Spleen (tissue), 11 donors: ENCODE measurements around the gene ENC1. TPM values are rescaled to one million over a fixed set of nuclear protein-coding genes. Genes with fewer than 3 reads are reported as not detected.

ENCODE experiments used
- DNase-seq: peaks from one replicate; pipeline ENCODE4 v3.0.0-alpha.2; 2020
- H3K27ac ChIP-seq, 8 donors: fragments of 200-600 bp; sonication (generic) in 7 of 8; 1 replicate in 4 of 8; 2 replicates in 4 of 8; pipeline versions ENCODE4 v1.5.0 to v1.8.0; 2016 to 2021; ENCODE audit warnings: inconsistent platforms in 4 of 8, mild to moderate bottlenecking in 4 of 8, moderate library complexity in 1 of 8
- H3K27me3 ChIP-seq, 7 donors: fragments of 200-600 bp; sonication (generic) in 6 of 7; replicated peaks in 1 of 7; 1 replicate in 4 of 7; 2 replicates in 3 of 7; pipeline versions ENCODE4 v1.5.0 to v1.8.0; 2016 to 2021; ENCODE audit warnings: inconsistent platforms in 3 of 7, mild to moderate bottlenecking in 1 of 7
- H3K36me3 ChIP-seq, 6 donors: fragments of 200-600 bp; sonication (generic) in 5 of 6; 1 replicate in 4 of 6; 2 replicates in 2 of 6; pipeline versions ENCODE4 v1.5.0 to v1.8.0; 2016 to 2021; ENCODE audit warnings: inconsistent platforms in 2 of 6
- H3K4me1 ChIP-seq, 6 donors: fragments of 200-600 bp; sonication (generic) in 5 of 6; 1 replicate in 3 of 6; 2 replicates in 3 of 6; pipeline versions ENCODE4 v1.5.0 to v1.8.0; 2016 to 2021; ENCODE audit warnings: inconsistent platforms in 3 of 6
- H3K4me3 ChIP-seq, 8 donors: fragments of 200-600 bp; sonication (generic) in 7 of 8; 1 replicate in 4 of 8; 2 replicates in 4 of 8; pipeline versions ENCODE4 v1.5.0 to v1.8.0; 2016 to 2021; ENCODE audit warnings: inconsistent platforms in 4 of 8, mild to moderate bottlenecking in 4 of 8, moderate library complexity in 2 of 8
- H3K9me3 ChIP-seq, 8 donors: fragments of 200-600 bp; sonication (generic) in 7 of 8; 1 replicate in 4 of 8; 2 replicates in 4 of 8; pipeline versions ENCODE4 v1.5.0 to v1.8.0; 2016 to 2021; ENCODE audit warnings: inconsistent platforms in 4 of 8
- POLR2A ChIP-seq, 3 donors: fragments of 450-650 bp; IDR thresholded peaks; one replicate each; pipeline ENCODE4 v1.5.1; 2017; ENCODE audit warnings: antibody characterized with exemption in 3 of 3, mild to moderate bottlenecking in 1 of 3
- POLR2AphosphoS5 ChIP-seq, 3 donors: sonication (generic); formaldehyde crosslinking; IDR thresholded peaks; one replicate each; pipeline ENCODE4 v1.5.1; 2017; ENCODE audit warnings: antibody characterized with exemption in 3 of 3
- WGBS, 5 donors: extraction: QIAGEN DNeasy Blood & Tissue Kit in 3 of 5; methylation state at CpG; one replicate each; pipeline versions ENCODE4 v1.1.5 to v1.1.7; 2013 to 2018; 5-methylcytosine and 5-hydroxymethylcytosine counted together
- intact Hi-C: fragments of 100-400 bp; cut with DNase I; formaldehyde crosslinking; loops from one replicate; pipeline ENCODE4 v1.15.0; 2023; ENCODE audit warnings: low total_unique reads
- polyA plus RNA-seq, 3 donors: library from polyadenylated mRNA; stranded (reverse); fragments of 200-250 nt; gene quantifications; one replicate each; pipeline ENCODE4 v1.2.1, GENCODE V29; 2013
- total RNA-seq, 7 donors: library from RNA; depleted of rRNA in 3 of 7; stranded (reverse); fragments of >200 nt in 3 of 7; fragmentation: NEBNext Ultra II Directional in 4 of 7; extraction: Animal tissue kit (Norgen Biotek cat#: 25700) in 4 of 7; gene quantifications; one replicate each; pipeline versions ENCODE4 v1.1.0 to v1.2.1, GENCODE V29; 2016 to 2021
- TF ChIP-seq, protein P1 (sequence below), 11 experiments: fragments of 200-600 bp in 7 of 11; fragments of 450-650 bp in 4 of 11; sonication (generic) in 4 of 11; IDR thresholded peaks in 8 of 11; conservative IDR thresholded peaks in 3 of 11; 1 replicate in 7 of 11; 2 replicates in 4 of 11; pipeline versions ENCODE4 v1.4.0 to v1.8.0; 2016 to 2021; ENCODE audit warnings: antibody characterized with exemption in 11 of 11, inconsistent platforms in 4 of 11, mild to moderate bottlenecking in 1 of 11
- donor health status: healthy with polysubstance abuse.
- donor health status: DM: no; HTN: no; CAD: no; lungs with moderate emphysema.
- donor health status: DM: no; HTN: no; CAD: no.
- donor health status: Bipolar disorder and iron deficiency.
- donor health status: healthy.
- donor health status: DM: no; HTN: no; CAD: no.
- donor health status: DM: yes; HTN: yes; CAD: no.

ENC1 gene
- total and polyA plus RNA-seq, 10 donors, result 3.8 to 19.5 (median 11.2) TPM

GRCh38 chr5:74633695-74634094 is 6.8 kb downstream of the ENC1 start:
- Histone ChIP-seq H3K4me3 (no peak overlapping the region), H3K27ac (no peak overlapping the region), H3K4me1 (peaks cover 33 to 77% (median 46%) of the 10 kb centered on the region in 6 donors), H3K27me3 (no peaks in the 10 kb centered on the region), H3K9me3 (no peaks in the 10 kb centered on the region), H3K36me3 (peaks cover 0 to 62% (median 8%) of the 10 kb centered on the region in 6 donors)
- intact Hi-C loops, result loop anchor here (10.0 kb wide), 1 partner anchor 59 kb away; no protein-coding TSS in a partner anchor
- no peak for DNase-seq
- TF ChIP-seq, protein P1, sequence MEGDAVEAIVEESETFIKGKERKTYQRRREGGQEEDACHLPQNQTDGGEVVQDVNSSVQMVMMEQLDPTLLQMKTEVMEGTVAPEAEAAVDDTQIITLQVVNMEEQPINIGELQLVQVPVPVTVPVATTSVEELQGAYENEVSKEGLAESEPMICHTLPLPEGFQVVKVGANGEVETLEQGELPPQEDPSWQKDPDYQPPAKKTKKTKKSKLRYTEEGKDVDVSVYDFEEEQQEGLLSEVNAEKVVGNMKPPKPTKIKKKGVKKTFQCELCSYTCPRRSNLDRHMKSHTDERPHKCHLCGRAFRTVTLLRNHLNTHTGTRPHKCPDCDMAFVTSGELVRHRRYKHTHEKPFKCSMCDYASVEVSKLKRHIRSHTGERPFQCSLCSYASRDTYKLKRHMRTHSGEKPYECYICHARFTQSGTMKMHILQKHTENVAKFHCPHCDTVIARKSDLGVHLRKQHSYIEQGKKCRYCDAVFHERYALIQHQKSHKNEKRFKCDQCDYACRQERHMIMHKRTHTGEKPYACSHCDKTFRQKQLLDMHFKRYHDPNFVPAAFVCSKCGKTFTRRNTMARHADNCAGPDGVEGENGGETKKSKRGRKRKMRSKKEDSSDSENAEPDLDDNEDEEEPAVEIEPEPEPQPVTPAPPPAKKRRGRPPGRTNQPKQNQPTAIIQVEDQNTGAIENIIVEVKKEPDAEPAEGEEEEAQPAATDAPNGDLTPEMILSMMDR (IDR thresholded peaks at IDR 0.05 in 8 of 11, conservative IDR thresholded peaks at IDR 0.05 in 3 of 11), result no peak
- TF ChIP-seq POLR2A (IDR thresholded peaks at IDR 0.05) (no peak), POLR2AphosphoS5 (IDR thresholded peaks at IDR 0.05) (no peak)
- 79 to 91% (median 84%) methylated on average over 9 of the region's 9 CpGs for WGBS, 5 donors

GRCh38 chr5:74632947-74633356 is 7.6 kb downstream of the ENC1 start:
- 83 to 90% (median 87%) methylated on average over 4 of the region's 4 CpGs for WGBS, 5 donors
- Histone ChIP-seq H3K9me3 (no peaks in the 10 kb centered on the region), H3K27ac (peak overlapping the region in 6 of 8 donors; percentile 62 to 88 (median 76)), H3K36me3 (peaks cover 0 to 69% (median 10%) of the 10 kb centered on the region in 6 donors), H3K4me1 (peaks cover 25 to 69% (median 39%) of the 10 kb centered on the region in 6 donors), H3K4me3 (no peak overlapping the region), H3K27me3 (no peaks in the 10 kb centered on the region)
- TF ChIP-seq, protein P1 (IDR thresholded peaks at IDR 0.05 in 8 of 11, conservative IDR thresholded peaks at IDR 0.05 in 3 of 11), result no peak
- TF ChIP-seq POLR2AphosphoS5 (IDR thresholded peaks at IDR 0.05) (no peak), POLR2A (IDR thresholded peaks at IDR 0.05) (no peak)
- DNase-seq, result no peak
- intact Hi-C loops, result loop anchor here (10.0 kb wide), 1 partner anchor 58 kb away; no protein-coding TSS in a partner anchor

DNA sequence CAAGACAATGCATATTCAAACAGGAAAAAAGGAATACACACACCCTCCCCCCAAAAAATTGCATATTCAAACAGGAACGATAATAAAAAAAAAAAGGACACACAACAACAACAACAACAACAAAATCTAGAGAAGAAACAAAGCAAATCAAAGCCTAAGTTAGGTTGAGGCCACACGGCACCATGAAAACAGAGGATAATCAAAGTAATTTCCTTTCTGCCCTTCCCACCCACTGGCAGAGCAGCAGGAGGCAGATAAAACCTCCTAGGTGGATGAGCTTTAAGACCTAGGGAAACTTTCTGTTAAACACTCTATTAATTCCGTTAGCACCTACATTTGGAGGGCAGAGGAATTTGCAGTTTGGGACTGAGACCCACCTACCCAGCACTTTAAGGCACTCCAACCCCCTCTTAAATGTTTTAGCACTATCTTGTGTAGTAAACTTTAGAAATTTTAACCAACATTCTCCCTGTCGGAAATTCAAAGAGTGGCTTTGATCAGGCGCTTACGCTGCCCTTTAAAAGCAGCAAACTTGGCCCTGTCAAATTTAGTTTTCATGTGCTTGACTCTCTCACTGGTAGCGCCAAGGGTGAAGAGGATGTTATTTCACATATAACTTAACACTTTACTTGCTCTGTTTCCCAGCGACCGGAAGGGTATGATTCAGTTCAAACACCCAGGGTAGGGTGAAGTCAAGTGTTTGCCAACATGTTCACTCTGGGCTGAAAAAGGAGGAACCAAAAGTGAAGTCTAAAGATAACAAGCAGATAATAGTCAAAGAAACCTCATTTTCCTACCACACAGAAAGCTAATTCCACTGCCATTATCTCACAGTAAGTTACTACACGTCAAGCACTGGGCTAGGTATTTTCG is 9.2 kb downstream of the ENC1 start:
- 25 to 43% (median 38%) methylated on average over 11 of the region's 11 CpGs for WGBS, 5 donors
- Histone ChIP-seq H3K4me1 (peaks cover 21 to 53% (median 31%) of the 10 kb centered on the region in 6 donors), H3K27me3 (no peaks in the 10 kb centered on the region), H3K9me3 (no peaks in the 10 kb centered on the region), H3K36me3 (peaks cover 0 to 72% (median 12%) of the 10 kb centered on the region in 6 donors), H3K27ac (peak overlapping the region; percentile 15 to 88 (median 74)), H3K4me3 (no peak overlapping the region)
- TF ChIP-seq, protein P1 (IDR thresholded peaks at IDR 0.05 in 8 of 11, conservative IDR thresholded peaks at IDR 0.05 in 3 of 11), result no peak
- peak in 1 of 3 donors; percentile 29 for TF ChIP-seq POLR2AphosphoS5 (IDR thresholded peaks at IDR 0.05)
- intact Hi-C loops, result loop anchor here (10.0 kb wide), 1 partner anchor 57 kb away; no protein-coding TSS in a partner anchor
- no peak for DNase-seq
